T47D (cell line): ENCODE data around the gene SRRT.
"Not testable (repeated sequence)": the region's sequence is repeated elsewhere in the genome, so short reads cannot be mapped to it uniquely, and the experiment has no call there.

Experiments used
- DNase-seq, 2 experiments: peaks; one replicate each; pipeline versions ENCODE4 v3.0.0 to v3.0.0-alpha.2; 2011 to 2012; ENCODE audit warnings: low read depth in 1 of 2, low spot score in 1 of 2
- JUND ChIP-seq: IDR thresholded peaks from 2 replicates; pipeline ENCODE4 v1.6.1; 2012; ENCODE audit warnings: low read depth
- in situ Hi-C: cut with HindIII; loops from 2 replicates; pipeline ENCODE4 v1.10.0; 2016; ENCODE audit warnings: low sequenced_read_pairs, low pct_unique_long_range_greater_than_20kb

SRRT gene

DNA sequence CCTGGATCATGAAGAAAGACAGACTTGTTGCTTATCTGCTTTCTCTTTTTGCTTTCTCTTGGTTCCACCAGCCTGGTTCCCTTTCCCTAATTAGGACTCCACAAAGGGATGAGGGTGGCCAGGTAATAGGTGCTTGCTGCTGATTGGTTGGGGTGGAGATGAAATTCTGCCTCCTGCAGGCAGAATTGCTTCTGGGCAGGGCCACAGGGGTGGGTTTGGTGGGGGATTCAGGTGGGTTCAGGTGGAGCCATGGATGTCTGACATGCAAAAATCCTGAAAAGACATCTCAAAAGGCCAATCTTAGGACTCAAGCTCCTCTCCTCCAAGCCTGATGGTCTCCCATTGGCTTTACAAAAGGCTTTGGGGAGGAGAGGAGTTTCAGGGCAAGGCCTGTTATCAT is 46.1 kb downstream of the SRRT start:
- no peak for TF ChIP-seq JUND
- in situ Hi-C loops: no loop called here
- no peak for DNase-seq

DNA sequence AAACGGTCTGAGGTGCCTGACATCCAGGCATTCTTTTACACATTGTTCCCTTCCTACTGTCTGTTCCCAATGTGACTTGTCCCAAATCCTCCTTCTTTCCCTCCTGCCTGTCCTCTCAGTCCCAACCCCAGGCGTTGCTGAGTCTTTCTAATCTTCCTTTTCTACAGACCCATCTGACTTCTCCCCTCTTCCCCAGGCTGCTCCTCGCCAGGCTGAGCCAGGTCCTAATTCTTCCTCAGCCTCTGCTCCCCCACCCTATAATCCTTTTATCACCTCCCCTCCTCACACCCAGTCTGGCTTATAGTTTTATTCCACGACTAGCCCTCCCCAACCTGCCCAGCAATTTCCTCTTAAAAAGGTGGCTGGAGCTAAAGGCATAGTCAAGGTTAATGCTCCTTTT is 48.7 kb downstream of the SRRT start:
- DNase-seq, in situ Hi-C loops: not testable (repeated sequence)

- DNase-seq: no peak
- in situ Hi-C loops: no loop called here
- no peak for TF ChIP-seq JUND
These were observed 54.9 kb downstream of the SRRT start for GRCh38 chr7:100929808-100930174.

DNA sequence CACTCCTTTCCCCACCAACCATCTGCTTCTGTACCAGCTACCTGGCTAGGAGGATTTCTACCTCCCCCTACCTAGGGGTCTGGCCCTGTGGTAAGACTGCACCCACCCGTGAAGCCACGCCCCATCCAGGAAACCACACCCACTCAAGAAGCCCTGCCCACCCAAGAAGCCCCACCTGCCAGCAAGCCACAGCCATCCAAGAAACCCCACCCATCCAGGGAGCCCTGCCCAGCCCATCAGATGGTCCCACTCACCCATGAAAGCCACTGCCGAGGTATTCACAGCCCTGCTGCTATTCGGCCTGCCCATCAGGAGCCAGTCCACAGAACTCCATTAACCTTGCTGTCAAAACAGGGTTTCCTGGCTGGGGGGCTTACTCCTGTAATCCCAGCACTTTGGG is 58.8 kb downstream of the SRRT start:
- in situ Hi-C loops: no loop called here
- DNase-seq: no peak

GRCh38 chr7:100935381-100935780 is 60.5 kb downstream of the SRRT start:
- in situ Hi-C loops, DNase-seq: not testable (repeated sequence)

More for the DNA sequence above, 58.8 kb downstream of the SRRT start:
- TF ChIP-seq JUND: no peak

GRCh38 chr7:100936167-100936566 is 61.3 kb downstream of the SRRT start:
- DNase-seq, in situ Hi-C loops: not testable (repeated sequence)
